Measurements from ENCODE around the gene COPG1. TPM values are rescaled to one million over a fixed set of nuclear protein-coding genes. Genes with fewer than 3 reads are reported as not detected.

Gene COPG1
- total and polyA plus RNA-seq, 2 of the 13 experiments (the other 11 are each of a cell fraction or from before 2014, with no cell fraction given): 98.6 to 166 TPM

GRCh38 chr3:129224984-129225393, 24.4 kb upstream of the COPG1 start (continued):
- TF ChIP-seq, protein P1, sequence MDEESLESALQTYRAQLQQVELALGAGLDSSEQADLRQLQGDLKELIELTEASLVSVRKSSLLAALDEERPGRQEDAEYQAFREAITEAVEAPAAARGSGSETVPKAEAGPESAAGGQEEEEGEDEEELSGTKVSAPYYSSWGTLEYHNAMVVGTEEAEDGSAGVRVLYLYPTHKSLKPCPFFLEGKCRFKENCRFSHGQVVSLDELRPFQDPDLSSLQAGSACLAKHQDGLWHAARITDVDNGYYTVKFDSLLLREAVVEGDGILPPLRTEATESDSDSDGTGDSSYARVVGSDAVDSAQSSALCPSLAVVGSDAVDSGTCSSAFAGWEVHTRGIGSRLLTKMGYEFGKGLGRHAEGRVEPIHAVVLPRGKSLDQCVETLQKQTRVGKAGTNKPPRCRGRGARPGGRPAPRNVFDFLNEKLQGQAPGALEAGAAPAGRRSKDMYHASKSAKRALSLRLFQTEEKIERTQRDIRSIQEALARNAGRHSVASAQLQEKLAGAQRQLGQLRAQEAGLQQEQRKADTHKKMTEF (CRISPR knock-in tag; IDR thresholded peaks at IDR 0.05): peak; percentile 86
- TF ChIP-seq ZSCAN5A (CRISPR knock-in tag; IDR thresholded peaks at IDR 0.05; ENCODE audit: borderline replicate concordance) (0 out of 2 replicates have a peak, but pooled peaks have one; percentile 50), ZNF282 (IDR thresholded peaks at IDR 0.05; ENCODE audit: partially characterized antibody) (no peak), ZNF629 (CRISPR knock-in tag; conservative IDR thresholded peaks at IDR 0.05) (no peak), POLR2A (IDR thresholded peaks at IDR 0.05; ENCODE audit: insufficient read depth in 1 of 2, low read depth in 2 of 2, low read length in 2 of 2) (peak; percentile 81 to 89), ZKSCAN8 (CRISPR knock-in tag; IDR thresholded peaks at IDR 0.05; ENCODE audit: borderline replicate concordance) (0 out of 2 replicates have a peak, but pooled peaks have one; percentile 62), ZNF530 (CRISPR knock-in tag; IDR thresholded peaks at IDR 0.05; ENCODE audit: low read depth) (no peak), IRF2 (CRISPR knock-in tag; IDR thresholded peaks at IDR 0.05) (peak; percentile 47; the same call in 1 of the 2 replicates), ZMYM3 (CRISPR knock-in tag; IDR thresholded peaks at IDR 0.05) (peak; percentile 85), ZNF816 (CRISPR knock-in tag; IDR thresholded peaks at IDR 0.05; ENCODE audit: borderline replicate concordance) (peak; percentile 67; the same call in 1 of the 2 replicates), ZNF558 (CRISPR knock-in tag; IDR thresholded peaks at IDR 0.05; ENCODE audit: borderline replicate concordance) (no peak; the same call in 1 of the 2 replicates), FLYWCH1 (CRISPR knock-in tag; IDR thresholded peaks at IDR 0.05) (no peak), IRX3 (CRISPR knock-in tag; IDR thresholded peaks at IDR 0.05; ENCODE audit: borderline replicate concordance, low read depth) (no peak), CREM (IDR thresholded peaks at IDR 0.05) (peak; percentile 41; the same call in 1 of the 2 replicates), CREM (CRISPR knock-in tag; IDR thresholded peaks at IDR 0.05) (no peak), NR2F2 (IDR thresholded peaks at IDR 0.05; ENCODE audit: borderline replicate concordance, low read depth) (peak; percentile 53; the same call in 1 of the 2 replicates), ZNF263 (CRISPR knock-in tag; IDR thresholded peaks at IDR 0.05) (no peak)
- TF ChIP-seq, protein P2, sequence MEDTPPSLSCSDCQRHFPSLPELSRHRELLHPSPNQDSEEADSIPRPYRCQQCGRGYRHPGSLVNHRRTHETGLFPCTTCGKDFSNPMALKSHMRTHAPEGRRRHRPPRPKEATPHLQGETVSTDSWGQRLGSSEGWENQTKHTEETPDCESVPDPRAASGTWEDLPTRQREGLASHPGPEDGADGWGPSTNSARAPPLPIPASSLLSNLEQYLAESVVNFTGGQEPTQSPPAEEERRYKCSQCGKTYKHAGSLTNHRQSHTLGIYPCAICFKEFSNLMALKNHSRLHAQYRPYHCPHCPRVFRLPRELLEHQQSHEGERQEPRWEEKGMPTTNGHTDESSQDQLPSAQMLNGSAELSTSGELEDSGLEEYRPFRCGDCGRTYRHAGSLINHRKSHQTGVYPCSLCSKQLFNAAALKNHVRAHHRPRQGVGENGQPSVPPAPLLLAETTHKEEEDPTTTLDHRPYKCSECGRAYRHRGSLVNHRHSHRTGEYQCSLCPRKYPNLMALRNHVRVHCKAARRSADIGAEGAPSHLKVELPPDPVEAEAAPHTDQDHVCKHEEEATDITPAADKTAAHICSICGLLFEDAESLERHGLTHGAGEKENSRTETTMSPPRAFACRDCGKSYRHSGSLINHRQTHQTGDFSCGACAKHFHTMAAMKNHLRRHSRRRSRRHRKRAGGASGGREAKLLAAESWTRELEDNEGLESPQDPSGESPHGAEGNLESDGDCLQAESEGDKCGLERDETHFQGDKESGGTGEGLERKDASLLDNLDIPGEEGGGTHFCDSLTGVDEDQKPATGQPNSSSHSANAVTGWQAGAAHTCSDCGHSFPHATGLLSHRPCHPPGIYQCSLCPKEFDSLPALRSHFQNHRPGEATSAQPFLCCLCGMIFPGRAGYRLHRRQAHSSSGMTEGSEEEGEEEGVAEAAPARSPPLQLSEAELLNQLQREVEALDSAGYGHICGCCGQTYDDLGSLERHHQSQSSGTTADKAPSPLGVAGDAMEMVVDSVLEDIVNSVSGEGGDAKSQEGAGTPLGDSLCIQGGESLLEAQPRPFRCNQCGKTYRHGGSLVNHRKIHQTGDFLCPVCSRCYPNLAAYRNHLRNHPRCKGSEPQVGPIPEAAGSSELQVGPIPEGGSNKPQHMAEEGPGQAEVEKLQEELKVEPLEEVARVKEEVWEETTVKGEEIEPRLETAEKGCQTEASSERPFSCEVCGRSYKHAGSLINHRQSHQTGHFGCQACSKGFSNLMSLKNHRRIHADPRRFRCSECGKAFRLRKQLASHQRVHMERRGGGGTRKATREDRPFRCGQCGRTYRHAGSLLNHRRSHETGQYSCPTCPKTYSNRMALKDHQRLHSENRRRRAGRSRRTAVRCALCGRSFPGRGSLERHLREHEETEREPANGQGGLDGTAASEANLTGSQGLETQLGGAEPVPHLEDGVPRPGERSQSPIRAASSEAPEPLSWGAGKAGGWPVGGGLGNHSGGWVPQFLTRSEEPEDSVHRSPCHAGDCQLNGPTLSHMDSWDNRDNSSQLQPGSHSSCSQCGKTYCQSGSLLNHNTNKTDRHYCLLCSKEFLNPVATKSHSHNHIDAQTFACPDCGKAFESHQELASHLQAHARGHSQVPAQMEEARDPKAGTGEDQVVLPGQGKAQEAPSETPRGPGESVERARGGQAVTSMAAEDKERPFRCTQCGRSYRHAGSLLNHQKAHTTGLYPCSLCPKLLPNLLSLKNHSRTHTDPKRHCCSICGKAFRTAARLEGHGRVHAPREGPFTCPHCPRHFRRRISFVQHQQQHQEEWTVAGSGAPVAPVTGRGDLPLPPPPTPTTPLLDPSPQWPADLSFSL (CRISPR knock-in tag; IDR thresholded peaks at IDR 0.05): no peak
- TF ChIP-seq, protein P3, sequence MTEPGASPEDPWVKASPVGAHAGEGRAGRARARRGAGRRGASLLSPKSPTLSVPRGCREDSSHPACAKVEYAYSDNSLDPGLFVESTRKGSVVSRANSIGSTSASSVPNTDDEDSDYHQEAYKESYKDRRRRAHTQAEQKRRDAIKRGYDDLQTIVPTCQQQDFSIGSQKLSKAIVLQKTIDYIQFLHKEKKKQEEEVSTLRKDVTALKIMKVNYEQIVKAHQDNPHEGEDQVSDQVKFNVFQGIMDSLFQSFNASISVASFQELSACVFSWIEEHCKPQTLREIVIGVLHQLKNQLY (CRISPR knock-in tag; IDR thresholded peaks at IDR 0.05): peak; percentile 68; the same call in 1 of the 2 replicates
- TF ChIP-seq, protein P4, sequence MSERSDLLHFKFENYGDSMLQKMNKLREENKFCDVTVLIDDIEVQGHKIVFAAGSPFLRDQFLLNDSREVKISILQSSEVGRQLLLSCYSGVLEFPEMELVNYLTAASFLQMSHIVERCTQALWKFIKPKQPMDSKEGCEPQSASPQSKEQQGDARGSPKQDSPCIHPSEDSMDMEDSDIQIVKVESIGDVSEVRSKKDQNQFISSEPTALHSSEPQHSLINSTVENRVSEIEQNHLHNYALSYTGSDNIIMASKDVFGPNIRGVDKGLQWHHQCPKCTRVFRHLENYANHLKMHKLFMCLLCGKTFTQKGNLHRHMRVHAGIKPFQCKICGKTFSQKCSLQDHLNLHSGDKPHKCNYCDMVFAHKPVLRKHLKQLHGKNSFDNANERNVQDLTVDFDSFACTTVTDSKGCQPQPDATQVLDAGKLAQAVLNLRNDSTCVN (CRISPR knock-in tag; IDR thresholded peaks at IDR 0.05; ENCODE audit: borderline replicate concordance): 0 out of 2 replicates have a peak, but pooled peaks have one; percentile 29
